ENCODE measurements around the gene PET117.

The PET117 gene

GRCh38 chr20:18190338-18191233 is 52.9 kb downstream of the PET117 start:
- DNase-seq (ENCODE audit: low spot score) = no peak
- TF ChIP-seq, protein P1, sequence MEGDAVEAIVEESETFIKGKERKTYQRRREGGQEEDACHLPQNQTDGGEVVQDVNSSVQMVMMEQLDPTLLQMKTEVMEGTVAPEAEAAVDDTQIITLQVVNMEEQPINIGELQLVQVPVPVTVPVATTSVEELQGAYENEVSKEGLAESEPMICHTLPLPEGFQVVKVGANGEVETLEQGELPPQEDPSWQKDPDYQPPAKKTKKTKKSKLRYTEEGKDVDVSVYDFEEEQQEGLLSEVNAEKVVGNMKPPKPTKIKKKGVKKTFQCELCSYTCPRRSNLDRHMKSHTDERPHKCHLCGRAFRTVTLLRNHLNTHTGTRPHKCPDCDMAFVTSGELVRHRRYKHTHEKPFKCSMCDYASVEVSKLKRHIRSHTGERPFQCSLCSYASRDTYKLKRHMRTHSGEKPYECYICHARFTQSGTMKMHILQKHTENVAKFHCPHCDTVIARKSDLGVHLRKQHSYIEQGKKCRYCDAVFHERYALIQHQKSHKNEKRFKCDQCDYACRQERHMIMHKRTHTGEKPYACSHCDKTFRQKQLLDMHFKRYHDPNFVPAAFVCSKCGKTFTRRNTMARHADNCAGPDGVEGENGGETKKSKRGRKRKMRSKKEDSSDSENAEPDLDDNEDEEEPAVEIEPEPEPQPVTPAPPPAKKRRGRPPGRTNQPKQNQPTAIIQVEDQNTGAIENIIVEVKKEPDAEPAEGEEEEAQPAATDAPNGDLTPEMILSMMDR (IDR thresholded peaks at IDR 0.05; ENCODE audit: extremely low read depth, insufficient read depth, missing control alignments) = no peak
- in situ Hi-C loops (cut with MboI; ENCODE audit: low pct_unique_long_range_greater_than_20kb, low sequenced_read_pairs, unreplicated experiment) = no loop called here

DNA sequence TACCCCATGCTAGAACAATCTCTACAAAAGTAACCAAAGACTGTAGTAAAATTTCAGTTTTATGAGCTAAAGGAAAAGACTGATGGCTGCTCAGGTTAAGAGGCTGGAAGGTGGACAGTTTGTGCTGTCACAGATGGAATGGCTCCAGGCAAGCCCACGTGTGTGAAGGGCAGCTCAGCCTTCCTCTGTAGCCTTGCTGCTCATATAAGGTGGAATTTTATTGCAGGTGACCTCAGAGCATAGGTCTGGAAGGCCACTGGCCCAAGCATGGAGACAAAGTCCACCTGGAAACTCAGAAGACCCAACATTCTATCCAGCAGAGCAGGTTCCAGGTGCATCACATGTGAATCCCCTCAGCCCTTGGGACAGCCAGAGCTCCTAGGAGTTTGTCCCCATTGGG is 53.6 kb downstream of the PET117 start:
- in situ Hi-C loops (cut with MboI; ENCODE audit: low pct_unique_long_range_greater_than_20kb, low sequenced_read_pairs, unreplicated experiment) = no loop called here
- DNase-seq (ENCODE audit: low spot score) = no peak
- TF ChIP-seq, protein P1 (IDR thresholded peaks at IDR 0.05; ENCODE audit: extremely low read depth, insufficient read depth, missing control alignments) = no peak

All from GM13977 (cell line).